Measurements from ENCODE around the gene GLMN. TPM values are rescaled to one million over a fixed set of nuclear protein-coding genes. Genes with fewer than 3 reads are reported as not detected.

Gene GLMN
- total and polyA plus RNA-seq, 3 donors from 2014 or later, result 9.5 to 14.2 (median 12.8) TPM

GRCh38 chr1:92210701-92211100 is 88.1 kb downstream of the GLMN start:
- Histone ChIP-seq H3K27me3 (no peaks in the 10 kb centered on the region), H3K9me3 (no peaks in the 10 kb centered on the region), H3K36me3 (ENCODE audit: low read depth, missing control alignments) (no peaks in the 10 kb centered on the region), H3K27ac (no peak overlapping the region), H3K4me3 (no peak overlapping the region), H3K4me1 (no peaks in the 10 kb centered on the region)
- no peak for TF ChIP-seq CTCF (IDR thresholded peaks at IDR 0.05)
- no peak for TF ChIP-seq POLR2A (IDR thresholded peaks at IDR 0.05)
- intact Hi-C loops (cut with DNase I; ENCODE audit: low total_unique reads), result no loop called here
- DNase-seq, result no peak
- 81 to 91% methylated on average over 2 of the region's 2 CpGs for WGBS, 2 donors

DNA sequence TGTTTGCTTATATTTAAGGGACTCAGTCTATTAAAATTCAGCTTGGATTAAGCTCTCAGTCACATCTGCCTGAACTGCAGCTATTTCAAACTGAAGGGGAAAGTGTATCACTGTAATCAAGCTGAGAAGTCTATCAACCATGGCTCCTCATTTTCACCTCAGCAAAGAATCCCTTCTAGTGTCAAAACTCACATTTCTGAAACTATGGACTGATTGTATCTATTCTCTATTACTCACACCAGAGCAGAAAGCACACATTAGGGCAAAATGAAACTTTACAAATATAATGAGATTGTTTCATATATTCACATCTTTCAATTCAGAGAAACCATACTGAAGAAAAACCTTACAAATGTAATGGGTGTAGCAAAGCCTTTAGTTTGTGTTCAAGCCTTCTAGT is 95.7 kb downstream of the GLMN start:
- Histone ChIP-seq H3K36me3 (ENCODE audit: low read depth, missing control alignments) (no peaks in the 10 kb centered on the region), H3K4me1 (no peaks in the 10 kb centered on the region), H3K4me3 (no peak overlapping the region), H3K27me3 (no peaks in the 10 kb centered on the region), H3K9me3 (no peaks in the 10 kb centered on the region), H3K27ac (no peak overlapping the region)
- no peak for DNase-seq
- no peak for TF ChIP-seq CTCF (IDR thresholded peaks at IDR 0.05)
- intact Hi-C loops (cut with DNase I; ENCODE audit: low total_unique reads), result no loop called here

DNA sequence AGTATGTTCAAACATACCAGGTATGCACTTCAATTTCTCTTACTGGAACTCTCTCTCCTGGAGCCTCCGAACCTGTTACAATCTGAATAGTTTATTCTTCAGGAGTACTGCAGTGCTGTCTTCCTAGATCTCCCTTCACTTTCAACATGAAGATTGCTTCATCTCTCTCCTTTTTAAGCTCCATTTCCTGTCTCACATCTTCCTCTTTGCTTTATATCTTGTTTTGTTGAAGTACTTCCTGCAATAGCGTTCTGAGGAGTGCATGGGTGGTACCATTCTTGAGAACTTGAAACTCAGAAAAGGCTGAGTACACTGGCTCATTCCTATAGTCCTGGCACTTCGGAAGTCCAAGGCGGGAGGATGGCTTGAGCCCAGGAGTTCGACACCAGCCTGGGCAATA is 96.8 kb downstream of the GLMN start:
- TF ChIP-seq CTCF (IDR thresholded peaks at IDR 0.05) (no peak), POLR2A (IDR thresholded peaks at IDR 0.05) (no peak)
- Histone ChIP-seq H3K4me3 (no peak overlapping the region), H3K27ac (no peak overlapping the region), H3K27me3 (no peaks in the 10 kb centered on the region), H3K36me3 (ENCODE audit: low read depth, missing control alignments) (no peaks in the 10 kb centered on the region), H3K9me3 (no peaks in the 10 kb centered on the region), H3K4me1 (no peaks in the 10 kb centered on the region)
- intact Hi-C loops (cut with DNase I; ENCODE audit: low total_unique reads), result no loop called here
- DNase-seq, result no peak
- WGBS, 2 donors, result 84 to 90% methylated on average over 5 of the region's 5 CpGs

Other genes with a start within 250 kb of the GLMN start
- not detected for gene SETSIP, start 223.6 kb downstream of the GLMN start, total RNA-seq
- gene SETSIP, start 223.6 kb downstream of the GLMN start, polyA plus RNA-seq (ENCODE audit: insufficient read depth, low read depth, low replicate concordance), result not detected
- gene BTBD8, start 218.6 kb downstream of the GLMN start, total RNA-seq, result 10 to 100 TPM; 14.6 to 15.3 TPM
- 4.5 TPM for gene BTBD8, start 218.6 kb downstream of the GLMN start, polyA plus RNA-seq (ENCODE audit: insufficient read depth, low read depth, low replicate concordance)
- gene C1orf146, start 81.1 kb downstream of the GLMN start, total RNA-seq, result 1 to 10 TPM; 3.2 to 8.0 TPM
- 11.1 TPM for gene C1orf146, start 81.1 kb downstream of the GLMN start, polyA plus RNA-seq (ENCODE audit: insufficient read depth, low read depth, low replicate concordance)
- gene RPAP2, start 72 bp upstream of the GLMN start, total RNA-seq, result 1 to 10 TPM; 5.8 to 6.1 TPM
- 14.5 TPM for gene RPAP2, start 72 bp upstream of the GLMN start, polyA plus RNA-seq (ENCODE audit: insufficient read depth, low read depth, low replicate concordance)
- 1 to 10 TPM; 3.1 to 4.0 TPM for gene GFI1, start 187.9 kb upstream of the GLMN start, total RNA-seq
- 1.3 TPM for gene GFI1, start 187.9 kb upstream of the GLMN start, polyA plus RNA-seq (ENCODE audit: insufficient read depth, low read depth, low replicate concordance)

Measured in testis (tissue), 3 donors.